ENCODE measurements around the gene NACA. TPM values are rescaled to one million over a fixed set of nuclear protein-coding genes. Genes with fewer than 3 reads are reported as not detected.

NACA gene
- total and polyA plus RNA-seq, 12 donors: 757 to 1,809 (median 1,236) TPM

GRCh38 chr12:56668197-56668457, 57.0 kb downstream of the NACA start:
- H3K4me3 ChIP-seq: no peak overlapping the region
- peaks cover 0 to 97% of the 10 kb centered on the region in 2 donors for H3K36me3 ChIP-seq (replicated peaks in 1 of 2)
- DNase-seq: no peak
- TF ChIP-seq, protein P1, sequence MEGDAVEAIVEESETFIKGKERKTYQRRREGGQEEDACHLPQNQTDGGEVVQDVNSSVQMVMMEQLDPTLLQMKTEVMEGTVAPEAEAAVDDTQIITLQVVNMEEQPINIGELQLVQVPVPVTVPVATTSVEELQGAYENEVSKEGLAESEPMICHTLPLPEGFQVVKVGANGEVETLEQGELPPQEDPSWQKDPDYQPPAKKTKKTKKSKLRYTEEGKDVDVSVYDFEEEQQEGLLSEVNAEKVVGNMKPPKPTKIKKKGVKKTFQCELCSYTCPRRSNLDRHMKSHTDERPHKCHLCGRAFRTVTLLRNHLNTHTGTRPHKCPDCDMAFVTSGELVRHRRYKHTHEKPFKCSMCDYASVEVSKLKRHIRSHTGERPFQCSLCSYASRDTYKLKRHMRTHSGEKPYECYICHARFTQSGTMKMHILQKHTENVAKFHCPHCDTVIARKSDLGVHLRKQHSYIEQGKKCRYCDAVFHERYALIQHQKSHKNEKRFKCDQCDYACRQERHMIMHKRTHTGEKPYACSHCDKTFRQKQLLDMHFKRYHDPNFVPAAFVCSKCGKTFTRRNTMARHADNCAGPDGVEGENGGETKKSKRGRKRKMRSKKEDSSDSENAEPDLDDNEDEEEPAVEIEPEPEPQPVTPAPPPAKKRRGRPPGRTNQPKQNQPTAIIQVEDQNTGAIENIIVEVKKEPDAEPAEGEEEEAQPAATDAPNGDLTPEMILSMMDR (IDR thresholded peaks at IDR 0.05): no peak
- TF ChIP-seq POLR2A (IDR thresholded peaks at IDR 0.05): no peak
- H3K4me1 ChIP-seq (replicated peaks in 1 of 2): peaks cover 6 to 17% of the 10 kb centered on the region in 2 donors
- no peak overlapping the region for H3K27ac ChIP-seq
- 89 to 98% (median 93%) methylated on average over 2 of the region's 2 CpGs for WGBS, 4 donors
- no peaks in the 10 kb centered on the region for H3K27me3 ChIP-seq
- intact Hi-C loops (cut with DNase I): no loop called here
- no peaks in the 10 kb centered on the region for H3K9me3 ChIP-seq (replicated peaks in 1 of 3)

Small RNAs within 50 kb of the gene (small RNA-seq; reads per million reads assigned to genes)
- gene RN7SL809P: 0 reads per million in 2 donors

Other genes starting within 250 kb of the NACA start
- 1 to 10 TPM in 5 of 9 donors, under 1 TPM in 3, not detected in 1; 0.17 to 3.3 (median 1.1) TPM for gene GLS2, start 237.1 kb downstream of the NACA start, total RNA-seq
- gene GLS2, start 237.1 kb downstream of the NACA start, polyA plus RNA-seq: 1 to 10 TPM; 1.5 to 5.3 (median 1.6) TPM
- 10 to 100 TPM in 8 of 9 donors, 1 to 10 TPM in 1; 9.6 to 41.5 (median 24.0) TPM for gene RBMS2, start 203.5 kb downstream of the NACA start, total RNA-seq
- 10 to 100 TPM in 2 of 3 donors, 1 to 10 TPM in 1; 7.6 to 20.9 (median 11.3) TPM for gene RBMS2, start 203.5 kb downstream of the NACA start, polyA plus RNA-seq
- 10 to 100 TPM; 25.5 to 96.0 (median 79.7) TPM for gene BAZ2A, start 95.0 kb downstream of the NACA start, total RNA-seq
- 100 to 1,000 TPM in 1 of 3 donors, 10 to 100 TPM in 2; 21.9 to 115 (median 65.2) TPM for gene BAZ2A, start 95.0 kb downstream of the NACA start, polyA plus RNA-seq
- gene ATP5F1B, start 79.3 kb downstream of the NACA start, total RNA-seq: 1,000 to 10,000 TPM in 1 of 9 donors, 100 to 1,000 TPM in 8; 512 to 1,073 (median 830) TPM
- gene ATP5F1B, start 79.3 kb downstream of the NACA start, polyA plus RNA-seq: 1,000 to 10,000 TPM in 1 of 3 donors, 100 to 1,000 TPM in 2; 306 to 1,296 (median 573) TPM
- 100 to 1,000 TPM in 5 of 9 donors, 10 to 100 TPM in 4; 47.3 to 171 (median 106) TPM for gene PTGES3, start 37.0 kb downstream of the NACA start, total RNA-seq
- gene PTGES3, start 37.0 kb downstream of the NACA start, polyA plus RNA-seq: 100 to 1,000 TPM in 1 of 3 donors, 10 to 100 TPM in 2; 49.1 to 296 (median 68.1) TPM
- gene PRIM1, start 27.0 kb upstream of the NACA start, total RNA-seq: 1 to 10 TPM in 7 of 9 donors, under 1 TPM in 2; 0.78 to 9.1 (median 4.7) TPM
- 1 to 10 TPM; 1.3 to 7.2 (median 2.8) TPM for gene PRIM1, start 27.0 kb upstream of the NACA start, polyA plus RNA-seq
- gene HSD17B6, start 38.0 kb upstream of the NACA start, total RNA-seq: 1 to 10 TPM in 8 of 9 donors, not detected in 1; 1.1 to 7.2 (median 2.2) TPM
- gene HSD17B6, start 38.0 kb upstream of the NACA start, polyA plus RNA-seq: 1 to 10 TPM in 2 of 3 donors, under 1 TPM in 1; 0.37 to 5.3 (median 2.5) TPM
- under 1 TPM in 1 of 9 donors, not detected in 8; 0.06 TPM for gene SDR9C7, start 209.1 kb upstream of the NACA start, total RNA-seq
- gene SDR9C7, start 209.1 kb upstream of the NACA start, polyA plus RNA-seq: not detected
- under 1 TPM in 8 of 9 donors, not detected in 1; 0.32 to 0.72 (median 0.49) TPM for gene RDH16, start 232.3 kb upstream of the NACA start, total RNA-seq
- 1 to 10 TPM in 1 of 3 donors, under 1 TPM in 2; 0.05 to 1.1 (median 0.61) TPM for gene RDH16, start 232.3 kb upstream of the NACA start, polyA plus RNA-seq